NCI-H187 (cell line): ENCODE data around the gene TPO.

Experiments used
- DNase-seq, 2 experiments: peaks; one replicate each; lab custom pipeline; 2025; lab: John Stamatoyannopoulos, UW

The TPO gene

DNA sequence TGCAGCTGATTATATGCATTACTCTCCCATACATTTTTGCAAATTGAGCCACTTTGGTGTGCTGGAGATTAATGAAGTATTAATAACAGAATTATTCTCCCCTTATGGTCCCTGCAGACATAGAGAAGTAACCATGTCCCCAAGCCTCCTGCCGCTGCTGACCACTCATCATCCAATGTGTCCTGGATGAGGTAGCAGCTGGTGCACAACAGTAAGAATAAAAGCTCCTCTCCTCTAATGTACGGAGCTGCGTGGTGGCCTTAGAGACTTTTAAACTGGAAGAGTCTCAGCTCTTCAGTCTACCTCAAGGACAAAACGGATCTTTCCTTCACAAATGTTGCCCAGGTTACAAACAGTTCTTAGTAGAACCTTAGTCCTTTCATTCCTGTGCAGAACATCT, 37.7 kb downstream of the TPO start:
- no peak for DNase-seq

DNA sequence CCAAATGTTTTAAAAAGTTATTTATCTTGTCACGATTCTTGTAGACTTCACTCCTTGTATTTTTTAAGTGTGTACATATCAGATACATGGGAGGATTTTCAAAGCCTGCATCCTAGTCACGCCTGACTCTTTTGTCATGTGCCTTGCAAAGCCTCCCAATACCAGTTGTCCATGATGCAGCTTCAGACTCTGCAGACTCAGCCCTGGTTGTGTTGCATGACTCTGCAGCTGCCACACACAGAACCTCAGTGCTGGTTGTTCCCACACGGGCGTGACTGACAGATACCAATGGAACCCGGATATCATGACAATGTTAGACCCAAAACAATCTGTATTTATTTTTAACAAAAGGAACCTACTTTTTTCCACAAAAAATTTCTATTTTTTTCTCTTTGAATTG, 38.2 kb downstream of the TPO start:
- no peak for DNase-seq

DNA sequence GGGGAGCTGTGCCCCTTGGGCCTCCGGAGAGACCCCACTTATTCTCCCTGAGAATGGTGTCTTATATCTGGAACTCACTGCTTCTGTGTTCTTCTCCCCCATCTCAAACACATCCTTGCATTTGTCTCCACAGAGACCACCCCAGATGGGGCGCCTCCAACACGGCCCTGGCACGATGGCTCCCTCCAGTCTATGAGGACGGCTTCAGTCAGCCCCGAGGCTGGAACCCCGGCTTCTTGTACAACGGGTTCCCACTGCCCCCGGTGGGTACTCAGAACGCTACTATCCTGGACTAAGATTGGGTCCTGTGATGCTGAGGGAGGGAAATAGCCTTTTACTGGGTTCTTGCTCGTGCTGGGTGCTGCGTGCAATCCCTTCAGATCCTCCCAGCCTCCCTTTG, 40.3 kb downstream of the TPO start:
- no peak for DNase-seq

DNA sequence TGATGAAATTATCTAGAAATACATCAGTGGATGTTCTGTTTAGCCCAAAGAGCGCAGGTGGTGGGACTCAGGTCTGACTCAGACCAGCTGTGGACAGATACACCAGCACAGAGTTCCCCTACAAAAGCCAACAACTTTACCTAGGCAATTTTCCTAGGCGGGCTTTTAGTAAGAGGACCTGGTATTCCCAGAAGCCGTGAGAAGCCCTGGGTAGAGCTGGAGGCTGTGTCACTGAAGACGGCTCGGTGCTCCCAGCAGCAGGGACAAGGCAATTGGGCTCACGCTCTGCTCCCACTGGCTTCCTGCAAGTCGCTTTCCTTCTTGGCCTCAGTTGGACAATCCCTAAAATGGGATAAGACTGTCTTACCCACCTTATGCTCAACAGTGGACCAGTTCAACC, 41.1 kb downstream of the TPO start:
- no peak for DNase-seq

DNA sequence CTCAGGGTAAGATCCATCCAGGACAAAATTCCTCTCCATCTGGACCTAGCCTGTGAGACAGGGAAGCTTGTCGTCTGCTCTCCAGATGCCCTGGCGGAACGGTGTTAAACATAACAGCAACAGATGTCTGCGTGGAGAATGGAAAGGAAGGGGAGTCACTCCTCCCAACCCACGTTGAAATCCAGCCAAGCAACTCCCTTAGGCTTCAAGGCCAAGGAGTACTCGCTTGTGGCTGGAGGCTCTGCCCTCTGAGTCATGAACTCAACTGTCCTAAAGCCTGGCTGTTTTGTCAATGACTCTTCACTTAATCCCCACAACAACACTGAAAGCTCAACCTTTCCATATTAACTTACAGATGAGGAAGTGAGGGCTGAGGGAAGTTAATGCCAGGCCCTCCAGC, 42.2 kb downstream of the TPO start:
- DNase-seq: no peak

DNA sequence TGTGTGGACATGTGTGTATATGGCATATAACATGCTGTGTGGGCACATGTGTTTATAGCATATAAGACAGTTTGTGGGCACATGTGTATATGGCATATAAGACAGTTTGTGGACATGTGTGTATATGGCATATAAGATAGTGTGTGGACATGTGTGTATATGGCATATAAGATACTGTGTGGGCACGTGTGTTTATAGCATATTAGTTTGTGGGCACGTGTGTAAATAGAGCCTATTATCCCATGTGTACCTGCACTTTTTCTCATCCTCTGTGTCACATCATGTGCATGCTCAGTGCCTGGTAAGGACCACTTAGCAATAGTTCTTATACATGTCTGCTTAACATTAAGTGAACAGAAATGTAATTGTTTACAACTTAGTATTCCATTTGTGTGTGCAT, 45.2 kb downstream of the TPO start:
- no peak for DNase-seq

DNA sequence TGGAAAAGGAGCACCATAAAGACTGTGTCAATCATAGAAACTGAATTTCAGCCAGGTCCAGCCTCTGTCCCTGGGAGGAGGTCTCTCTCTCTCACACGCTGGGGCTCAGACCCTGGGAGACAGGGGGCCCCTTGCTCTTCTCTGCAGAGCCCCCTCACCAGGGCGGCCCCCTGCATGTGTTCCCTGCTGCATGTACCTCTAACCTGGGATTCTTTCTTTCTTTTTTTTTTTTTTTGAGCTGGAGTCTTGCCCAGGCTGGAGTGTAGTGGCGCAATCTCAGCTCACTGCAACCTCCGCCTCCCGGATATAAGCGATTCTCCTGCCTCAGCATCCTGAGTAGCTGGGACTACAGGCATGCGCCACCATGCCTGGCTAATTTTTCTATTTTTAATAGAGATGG, 46.5 kb downstream of the TPO start:
- DNase-seq: no peak

DNA sequence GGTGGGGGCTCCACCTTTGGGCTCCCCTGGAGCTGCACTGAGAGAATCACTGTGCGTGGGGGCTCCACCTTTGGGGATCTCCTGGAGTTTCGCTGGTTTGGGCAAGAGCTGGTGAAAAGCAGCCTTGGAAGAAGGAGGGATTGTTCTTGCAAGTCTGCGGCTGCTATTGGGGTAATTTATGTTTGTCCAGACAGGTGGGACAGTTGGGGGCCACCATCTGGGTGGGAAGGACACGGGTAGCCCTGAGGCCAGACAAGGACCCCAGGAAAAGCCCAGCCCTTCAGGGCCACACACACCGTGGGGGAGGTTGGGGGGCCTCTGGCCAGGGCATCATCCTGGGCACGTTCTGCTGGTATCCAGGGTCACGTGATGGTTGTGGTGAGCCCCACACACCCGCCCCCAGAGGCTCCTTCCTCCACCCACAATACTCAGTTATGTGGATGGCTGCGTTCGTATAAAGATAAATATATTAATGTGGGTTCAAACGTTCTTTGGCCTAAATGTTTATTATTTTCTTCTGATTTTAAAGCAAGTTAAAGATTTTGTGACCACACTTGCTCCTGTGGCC, 47.7 kb downstream of the TPO start:
- no peak for DNase-seq

DNA sequence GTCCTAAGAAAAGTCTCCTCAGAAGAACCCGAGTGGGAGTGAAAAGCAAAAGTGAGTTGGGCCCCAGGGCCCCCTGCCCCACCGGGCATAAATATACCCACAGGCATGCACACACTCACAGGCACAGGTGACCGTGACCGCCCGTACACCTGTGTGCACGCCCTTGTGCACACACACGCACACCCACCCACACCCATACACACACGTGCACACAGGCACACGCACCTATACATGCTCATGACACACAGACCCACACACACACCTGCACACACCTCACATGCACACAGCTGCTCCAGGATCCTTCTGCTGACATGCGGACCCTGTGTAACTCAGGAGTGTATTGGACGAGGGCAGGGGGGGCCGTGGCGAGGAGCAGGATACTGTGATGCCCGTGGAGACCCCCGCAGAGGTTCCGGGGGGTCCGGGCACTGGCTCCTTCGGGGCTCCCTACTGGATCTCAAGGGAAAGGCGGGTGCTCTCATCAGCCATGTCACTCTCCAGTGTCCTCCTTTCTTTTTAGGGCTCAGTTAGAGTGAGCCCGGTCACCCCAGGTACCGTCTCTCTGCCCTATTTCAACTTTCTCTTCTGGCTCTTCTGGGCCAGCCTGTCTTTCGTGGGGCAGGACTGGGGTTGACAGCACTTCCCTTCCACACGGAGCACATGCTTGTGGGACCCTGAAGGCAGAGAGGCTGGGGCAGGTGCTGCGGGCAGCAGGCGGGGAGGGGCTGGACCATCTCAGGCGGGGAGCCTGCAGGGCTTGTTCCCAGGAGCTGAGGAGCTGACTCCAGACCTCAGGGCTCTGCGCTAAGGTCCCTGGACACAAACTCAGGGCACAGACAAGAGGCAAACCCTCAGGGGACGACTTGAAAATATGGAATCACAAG, 48.5 kb downstream of the TPO start:
- DNase-seq: no peak

DNA sequence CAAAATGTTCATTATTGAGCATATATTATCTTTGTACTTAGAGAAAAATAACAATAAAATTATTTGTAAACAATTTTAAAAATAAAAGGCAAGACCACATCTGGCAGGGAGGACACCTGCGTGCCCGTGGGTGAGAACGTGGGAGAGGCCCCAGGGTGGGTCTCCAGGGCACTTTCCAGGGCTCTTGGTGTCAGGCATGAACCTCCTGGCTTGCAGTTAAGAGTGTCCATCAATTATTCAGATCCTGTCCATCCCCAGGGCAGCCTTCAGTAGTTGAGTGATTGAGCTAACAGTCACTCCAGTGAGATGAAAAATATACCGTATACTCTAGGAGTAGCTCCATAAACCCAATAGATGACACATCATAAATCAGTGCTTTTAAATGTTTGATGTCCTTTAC, 49.7 kb downstream of the TPO start:
- no peak for DNase-seq

DNA sequence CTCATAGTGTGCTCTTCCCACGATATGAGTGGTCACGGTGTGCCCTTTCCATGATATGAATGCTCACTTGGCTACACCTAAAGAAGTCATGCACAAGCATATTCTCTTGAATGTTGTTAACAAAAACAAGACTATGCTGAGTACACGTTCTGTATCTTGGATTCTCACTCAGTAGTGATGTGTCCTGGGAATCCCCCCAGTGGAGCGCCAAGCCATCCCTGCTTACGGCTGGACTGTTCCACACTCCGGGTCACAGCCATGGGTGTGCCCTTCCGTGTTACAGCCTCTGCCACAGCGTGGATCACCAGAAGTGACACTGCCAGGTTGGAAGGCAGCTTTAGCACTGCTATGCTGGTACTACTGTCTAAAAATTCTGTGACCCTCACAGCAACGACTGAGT, 59.1 kb downstream of the TPO start:
- no peak for DNase-seq

DNA sequence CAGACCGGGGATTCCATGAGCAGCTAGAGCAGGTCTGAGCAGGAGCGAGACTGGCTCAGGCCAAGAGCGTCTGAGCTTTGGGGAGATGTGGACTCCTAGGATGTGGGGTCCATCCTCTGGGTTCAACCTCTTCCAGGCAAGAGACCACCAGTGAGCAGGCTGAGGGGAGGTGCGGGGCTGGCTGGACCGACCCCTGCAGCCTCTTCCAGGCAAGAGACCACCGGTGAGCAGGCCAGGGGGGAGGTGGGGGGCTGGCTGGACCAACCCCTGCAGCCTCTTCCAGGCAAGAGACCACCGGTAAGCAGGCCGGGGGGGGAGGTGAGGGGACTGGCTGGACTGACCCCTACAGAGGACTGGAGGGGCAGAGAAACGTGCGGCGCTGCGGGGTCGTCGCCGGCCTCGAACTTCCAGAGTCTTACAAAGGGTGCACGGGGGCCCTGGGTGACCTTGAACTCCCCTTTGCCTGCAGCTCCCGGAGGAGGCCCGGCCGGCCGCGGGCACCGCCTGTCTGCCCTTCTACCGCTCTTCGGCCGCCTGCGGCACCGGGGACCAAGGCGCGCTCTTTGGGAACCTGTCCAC, 63.4 kb downstream of the TPO start:
- DNase-seq: no peak

DNA sequence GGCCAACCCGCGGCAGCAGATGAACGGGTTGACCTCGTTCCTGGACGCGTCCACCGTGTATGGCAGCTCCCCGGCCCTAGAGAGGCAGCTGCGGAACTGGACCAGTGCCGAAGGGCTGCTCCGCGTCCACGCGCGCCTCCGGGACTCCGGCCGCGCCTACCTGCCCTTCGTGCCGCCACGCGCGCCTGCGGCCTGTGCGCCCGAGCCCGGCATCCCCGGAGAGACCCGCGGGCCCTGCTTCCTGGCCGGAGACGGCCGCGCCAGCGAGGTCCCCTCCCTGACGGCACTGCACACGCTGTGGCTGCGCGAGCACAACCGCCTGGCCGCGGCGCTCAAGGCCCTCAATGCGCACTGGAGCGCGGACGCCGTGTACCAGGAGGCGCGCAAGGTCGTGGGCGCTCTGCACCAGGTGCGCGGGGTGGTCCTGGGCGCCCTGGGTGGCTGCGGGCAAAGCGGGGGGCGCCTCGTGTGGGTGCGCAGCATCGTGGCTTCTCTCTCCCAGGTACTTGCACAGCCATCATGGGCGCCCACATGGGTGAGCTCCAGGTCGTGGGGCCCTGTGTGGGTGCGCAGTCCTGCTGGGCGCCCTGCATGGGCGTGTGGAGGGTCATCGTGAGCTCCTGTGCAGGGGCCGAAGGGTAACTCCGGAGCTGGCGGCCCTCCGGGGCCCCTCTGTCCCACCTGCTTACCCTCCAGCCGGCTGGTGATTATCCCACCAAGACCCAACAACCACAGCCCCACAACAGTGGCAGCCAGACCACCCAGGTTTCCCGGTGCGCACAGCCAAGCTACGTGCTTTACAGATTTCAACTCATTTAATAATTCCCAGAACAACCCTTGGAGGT, 64.2 kb downstream of the TPO start:
- DNase-seq: no peak

DNA sequence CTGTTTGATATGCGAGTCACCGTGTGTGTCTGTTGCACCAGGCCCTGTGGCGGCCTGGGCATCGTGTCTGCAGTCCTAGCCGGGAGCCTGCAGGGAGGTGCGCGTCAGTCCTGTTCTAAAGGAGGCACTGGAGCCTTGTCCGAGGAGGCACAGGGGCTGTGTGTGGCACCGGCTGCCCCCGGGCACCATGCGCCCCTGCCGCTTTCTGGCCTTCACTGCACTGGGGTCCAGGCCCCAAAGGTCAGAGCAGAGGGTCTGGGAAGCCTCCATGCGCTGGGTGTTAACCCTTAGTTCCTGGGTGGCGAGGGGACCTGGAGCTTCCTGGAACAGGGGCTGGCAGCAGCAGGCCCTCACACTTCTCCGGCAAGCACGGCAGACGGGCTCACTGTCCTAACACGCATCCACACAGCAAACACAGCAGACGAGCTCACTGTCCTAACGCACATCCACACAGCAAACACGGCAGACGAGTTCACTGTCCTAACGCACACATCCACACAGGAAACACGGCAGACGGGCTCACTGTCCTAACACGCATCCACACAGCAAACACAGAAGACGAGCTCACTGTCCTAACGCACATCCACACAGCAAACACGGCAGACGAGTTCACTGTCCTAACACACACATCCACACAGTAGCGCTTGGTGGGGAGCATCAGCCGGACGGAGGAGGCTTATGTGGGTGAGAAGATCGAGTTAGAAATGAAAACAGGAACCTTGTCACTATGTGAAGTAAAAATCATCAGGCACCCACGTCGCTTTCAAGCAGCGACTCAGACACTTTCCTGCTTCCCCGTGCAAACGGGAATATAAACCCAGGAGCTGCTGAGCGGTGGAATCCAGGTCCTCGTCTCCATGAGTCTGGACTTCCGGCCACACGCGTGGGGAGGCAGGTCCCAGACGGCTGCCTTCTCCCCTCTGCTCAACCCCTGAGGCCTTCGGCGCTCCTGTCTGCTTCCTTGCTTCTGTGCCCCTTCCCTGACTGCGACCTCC, 65.3 kb downstream of the TPO start:
- DNase-seq: no peak

DNA sequence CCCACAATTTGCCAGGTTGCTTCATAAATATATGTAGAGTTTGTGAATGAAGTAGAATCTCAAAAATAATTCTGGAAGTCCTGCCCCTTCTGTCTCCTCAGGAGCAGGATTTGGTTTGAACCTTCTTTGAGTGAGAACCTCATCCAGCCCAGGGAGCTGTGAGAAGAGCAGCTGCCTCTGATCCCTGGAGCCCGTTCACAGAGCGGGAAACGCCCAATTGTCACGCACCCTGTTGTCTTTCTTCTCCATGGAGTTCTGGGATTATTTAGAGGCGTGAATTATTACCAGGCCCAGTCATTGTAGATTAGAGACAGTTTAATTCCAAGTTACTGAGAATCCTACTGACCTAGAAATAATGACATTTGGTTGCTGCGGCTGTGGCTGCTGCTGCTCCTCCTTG, 66.1 kb downstream of the TPO start:
- no peak for DNase-seq

DNA sequence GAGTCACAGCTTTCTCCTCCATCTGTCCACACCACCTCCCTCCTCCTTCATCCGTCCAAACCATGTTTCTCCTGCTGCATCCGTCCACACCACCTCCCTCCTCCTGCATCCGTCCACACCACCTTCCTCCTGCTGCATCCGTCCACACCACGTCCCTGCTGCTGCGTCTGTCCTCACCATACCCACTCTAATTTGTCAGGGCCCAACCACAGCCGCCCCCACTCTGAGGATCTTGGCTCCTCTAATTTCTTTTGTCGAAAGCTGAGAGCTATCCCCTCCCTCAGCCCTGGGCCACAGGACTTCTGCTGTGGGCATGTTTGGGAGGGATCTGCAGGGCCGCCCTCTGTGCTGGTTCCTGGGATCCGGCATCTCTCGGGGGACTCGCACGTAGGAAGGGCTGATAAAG, 67.4 kb downstream of the TPO start:
- DNase-seq: no peak

DNA sequence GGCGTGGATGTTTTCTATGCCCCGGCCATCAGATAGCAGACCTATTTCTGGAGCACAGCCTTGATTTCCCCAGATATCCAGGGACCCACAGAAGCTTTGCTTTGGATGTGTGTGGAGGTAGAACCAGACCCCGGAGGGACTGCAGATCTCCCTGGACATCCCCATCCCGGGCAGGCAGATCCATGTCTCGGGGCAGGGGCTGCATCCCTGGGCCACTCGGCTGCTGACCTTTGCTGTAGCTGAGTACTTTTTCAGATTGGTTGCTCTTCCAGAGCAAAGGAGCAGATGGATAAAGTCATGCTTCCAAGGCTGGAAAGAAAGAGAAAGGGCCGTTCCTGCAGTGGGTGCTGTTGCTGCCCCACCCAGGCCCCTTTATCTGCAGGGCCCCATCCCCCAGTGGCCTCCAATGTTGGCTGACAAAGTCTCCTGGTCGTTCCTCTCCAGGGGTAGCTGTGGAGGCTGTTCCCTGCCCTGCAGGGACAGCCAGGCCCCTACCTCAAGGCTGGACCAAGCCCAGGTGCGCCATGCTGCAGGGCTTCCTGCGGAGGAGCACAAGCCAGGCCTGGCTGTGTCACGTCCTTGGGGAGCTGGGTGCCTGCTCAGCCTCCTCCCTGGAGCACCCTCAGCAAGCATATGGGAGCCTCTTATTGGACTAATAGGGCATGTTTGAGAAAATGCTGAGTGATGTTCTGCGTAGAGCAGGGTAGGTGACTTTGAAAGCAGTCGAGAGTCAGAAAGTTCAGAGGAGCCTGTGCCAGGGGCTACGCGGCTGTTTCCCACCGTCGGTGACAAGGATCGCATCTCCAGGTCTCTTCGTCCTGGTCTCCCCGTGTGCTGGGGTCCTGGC, 68.4 kb downstream of the TPO start:
- DNase-seq: no peak

DNA sequence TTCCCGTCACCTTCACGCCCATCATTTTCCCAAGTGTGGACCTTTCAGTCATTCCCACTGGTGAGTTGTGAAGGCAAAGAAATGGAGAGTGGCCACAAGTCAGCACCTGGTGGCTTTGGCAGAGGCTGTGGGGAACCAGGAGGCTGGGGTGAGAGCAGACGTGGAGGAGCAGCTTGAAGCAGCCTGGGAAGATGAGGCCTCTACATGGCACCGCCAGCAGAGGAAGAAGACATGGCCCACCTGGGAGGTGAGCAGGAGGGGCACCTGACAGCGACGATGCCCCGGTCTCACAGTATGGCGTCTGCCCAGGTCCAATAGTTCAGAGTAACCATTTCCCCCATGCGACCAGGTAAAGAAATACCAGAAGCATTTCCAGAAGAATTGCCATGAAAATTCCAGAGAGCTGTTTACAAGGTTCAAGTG, 69.0 kb downstream of the TPO start:
- no peak for DNase-seq

DNA sequence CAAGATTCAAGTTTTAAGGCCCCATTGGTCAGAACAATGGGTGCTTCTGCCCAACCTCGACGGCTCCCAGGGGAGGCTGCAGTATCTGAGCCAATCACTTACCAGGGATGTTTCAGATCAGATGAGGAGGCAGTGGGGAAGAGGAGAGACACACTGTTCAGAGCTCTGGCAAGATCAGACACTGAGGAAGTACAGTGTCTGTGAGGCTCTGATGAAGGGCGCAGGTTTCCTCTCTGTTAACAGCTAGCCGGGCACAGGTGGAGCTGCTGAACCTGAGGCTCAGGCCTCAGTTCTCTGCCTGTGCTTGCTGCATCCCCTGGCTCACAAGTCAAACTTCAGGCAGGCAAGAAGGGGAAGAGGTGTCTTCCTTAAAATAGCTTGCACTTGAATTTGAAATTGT, 69.7 kb downstream of the TPO start:
- no peak for DNase-seq

DNA sequence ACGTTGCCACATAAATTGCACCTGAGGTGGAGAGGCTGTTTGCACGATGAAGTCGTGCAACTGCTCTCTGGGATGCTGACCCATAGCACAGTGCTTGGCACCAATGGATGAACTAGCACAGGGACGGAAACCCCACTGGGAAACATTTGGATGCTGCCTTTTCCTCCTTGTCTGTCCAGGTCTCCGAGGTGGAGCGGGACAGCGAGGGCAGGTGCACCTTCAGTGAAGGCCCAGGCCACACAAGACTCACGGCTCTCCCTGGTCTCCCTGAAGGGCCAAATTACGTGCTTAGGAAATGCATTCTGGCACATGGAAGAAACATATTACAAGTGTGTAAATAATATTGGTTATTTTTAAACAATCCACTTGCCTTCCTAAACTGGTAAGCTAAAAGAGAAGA, 70.3 kb downstream of the TPO start:
- DNase-seq: no peak
